Nephron (organoid): ENCODE results near the gene ZNF787.
A peak's percentile ranks its signal among the peaks of the same experiment; 100 is the strongest.

Source experiments
- H3K27ac Mint-ChIP-seq, 3 experiments: 2 replicates each; pipeline ENCODE4 v1.8.0; 2020; ENCODE audit warnings: mixed read lengths in 3 of 3, mild to moderate bottlenecking in 2 of 3, moderate library complexity in 1 of 3
- H3K27me3 Mint-ChIP-seq: 2 replicates; pipeline ENCODE4 v1.8.0; 2021; ENCODE audit warnings: low read depth, mild to moderate bottlenecking, moderate library complexity, mixed read lengths
- H3K36me3 Mint-ChIP-seq: 2 replicates; pipeline ENCODE4 v1.8.0; 2020; ENCODE audit warnings: low read depth, mixed read lengths
- H3K4me1 Mint-ChIP-seq: 2 replicates; pipeline ENCODE4 v1.8.0; 2020; ENCODE audit warnings: mixed read lengths
- H3K4me3 Mint-ChIP-seq, 3 experiments: 2 replicates each; pipeline ENCODE4 v1.8.0; 2020; ENCODE audit warnings: mild to moderate bottlenecking in 3 of 3, mixed read lengths in 3 of 3, moderate library complexity in 2 of 3
- H3K9me3 Mint-ChIP-seq: 2 replicates; pipeline ENCODE4 v1.8.0; 2020; ENCODE audit warnings: mixed read lengths
- TF ChIP-seq, protein P1 (sequence below), 3 experiments: fragments of 200-600 bp; sonication (generic); IDR thresholded peaks; one replicate each; pipeline ENCODE4 v1.5.0; 2021; ENCODE audit warnings: antibody characterized with exemption in 3 of 3; ENCODE audit not compliant: unreplicated experiment in 3 of 3

ZNF787 gene

DNA sequence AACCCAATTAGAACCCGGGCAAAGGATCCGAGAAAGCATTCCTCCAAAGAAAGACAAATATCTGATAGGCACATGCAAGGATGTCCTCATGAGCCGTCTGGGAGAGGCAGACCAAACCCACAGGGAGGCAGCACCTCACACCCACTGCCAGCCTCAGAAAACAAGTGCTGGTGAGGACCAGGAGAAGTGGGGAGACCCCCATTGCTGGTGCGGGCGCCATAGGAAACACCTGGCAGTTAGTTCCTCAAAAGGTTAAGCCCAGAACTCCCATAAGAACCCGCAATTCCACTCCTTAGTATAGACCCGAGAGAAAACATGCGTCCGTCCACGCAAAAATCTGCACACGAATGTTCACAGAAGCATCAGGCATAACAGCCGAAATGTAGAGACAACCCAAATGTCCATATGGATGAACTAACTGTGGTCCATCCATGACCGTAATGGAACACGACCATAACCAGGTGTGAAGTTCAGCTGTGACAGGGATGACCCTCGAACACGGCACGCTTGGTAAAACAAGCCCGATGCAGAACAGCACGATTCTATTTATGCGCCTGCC lies 7.9 kb downstream of the ZNF787 start:
- H3K27ac Mint-ChIP-seq: peak overlapping the region; percentile 86 to 97 (median 97)
- TF ChIP-seq, protein P1, sequence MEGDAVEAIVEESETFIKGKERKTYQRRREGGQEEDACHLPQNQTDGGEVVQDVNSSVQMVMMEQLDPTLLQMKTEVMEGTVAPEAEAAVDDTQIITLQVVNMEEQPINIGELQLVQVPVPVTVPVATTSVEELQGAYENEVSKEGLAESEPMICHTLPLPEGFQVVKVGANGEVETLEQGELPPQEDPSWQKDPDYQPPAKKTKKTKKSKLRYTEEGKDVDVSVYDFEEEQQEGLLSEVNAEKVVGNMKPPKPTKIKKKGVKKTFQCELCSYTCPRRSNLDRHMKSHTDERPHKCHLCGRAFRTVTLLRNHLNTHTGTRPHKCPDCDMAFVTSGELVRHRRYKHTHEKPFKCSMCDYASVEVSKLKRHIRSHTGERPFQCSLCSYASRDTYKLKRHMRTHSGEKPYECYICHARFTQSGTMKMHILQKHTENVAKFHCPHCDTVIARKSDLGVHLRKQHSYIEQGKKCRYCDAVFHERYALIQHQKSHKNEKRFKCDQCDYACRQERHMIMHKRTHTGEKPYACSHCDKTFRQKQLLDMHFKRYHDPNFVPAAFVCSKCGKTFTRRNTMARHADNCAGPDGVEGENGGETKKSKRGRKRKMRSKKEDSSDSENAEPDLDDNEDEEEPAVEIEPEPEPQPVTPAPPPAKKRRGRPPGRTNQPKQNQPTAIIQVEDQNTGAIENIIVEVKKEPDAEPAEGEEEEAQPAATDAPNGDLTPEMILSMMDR (IDR thresholded peaks at IDR 0.05; ENCODE audit: unreplicated experiment in 3 of 3): no peak
- no peaks in the 10 kb centered on the region for H3K27me3 Mint-ChIP-seq
- peaks cover 3% of the 10 kb centered on the region for H3K36me3 Mint-ChIP-seq
- no peaks in the 10 kb centered on the region for H3K9me3 Mint-ChIP-seq
- H3K4me3 Mint-ChIP-seq: peak overlapping the region; percentile 9 to 60 (median 23)
- peaks cover 72% of the 10 kb centered on the region for H3K4me1 Mint-ChIP-seq

DNA sequence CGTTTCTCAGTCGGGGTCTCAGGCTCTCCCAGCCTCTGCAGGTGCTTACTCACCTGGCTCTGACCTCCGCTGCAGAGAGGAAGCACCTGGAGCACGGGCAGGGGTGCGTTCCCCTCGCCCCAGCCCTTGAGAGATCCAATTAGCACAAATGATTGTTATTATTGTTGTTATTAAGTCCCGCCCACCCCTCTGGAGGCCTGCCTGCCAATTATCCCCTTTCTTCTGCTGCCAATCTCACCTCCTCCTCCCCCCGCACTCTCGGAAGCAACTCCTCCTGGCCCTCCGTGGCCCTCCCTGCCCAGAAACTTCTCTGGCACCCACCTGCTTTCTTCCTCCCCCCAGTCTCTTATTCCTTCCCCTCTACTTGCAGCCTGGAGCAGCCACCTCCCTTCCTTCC lies 8.8 kb downstream of the ZNF787 start:
- peak overlapping the region in 2 of 3 experiments; percentile 31 to 51 for H3K4me3 Mint-ChIP-seq
- H3K27me3 Mint-ChIP-seq: no peaks in the 10 kb centered on the region
- H3K27ac Mint-ChIP-seq: peak overlapping the region; percentile 86 to 97 (median 97)
- H3K9me3 Mint-ChIP-seq: no peaks in the 10 kb centered on the region
- TF ChIP-seq, protein P1 (IDR thresholded peaks at IDR 0.05; ENCODE audit: unreplicated experiment in 3 of 3): no peak
- H3K4me1 Mint-ChIP-seq: peaks cover 69% of the 10 kb centered on the region
- peaks cover 3% of the 10 kb centered on the region for H3K36me3 Mint-ChIP-seq

DNA sequence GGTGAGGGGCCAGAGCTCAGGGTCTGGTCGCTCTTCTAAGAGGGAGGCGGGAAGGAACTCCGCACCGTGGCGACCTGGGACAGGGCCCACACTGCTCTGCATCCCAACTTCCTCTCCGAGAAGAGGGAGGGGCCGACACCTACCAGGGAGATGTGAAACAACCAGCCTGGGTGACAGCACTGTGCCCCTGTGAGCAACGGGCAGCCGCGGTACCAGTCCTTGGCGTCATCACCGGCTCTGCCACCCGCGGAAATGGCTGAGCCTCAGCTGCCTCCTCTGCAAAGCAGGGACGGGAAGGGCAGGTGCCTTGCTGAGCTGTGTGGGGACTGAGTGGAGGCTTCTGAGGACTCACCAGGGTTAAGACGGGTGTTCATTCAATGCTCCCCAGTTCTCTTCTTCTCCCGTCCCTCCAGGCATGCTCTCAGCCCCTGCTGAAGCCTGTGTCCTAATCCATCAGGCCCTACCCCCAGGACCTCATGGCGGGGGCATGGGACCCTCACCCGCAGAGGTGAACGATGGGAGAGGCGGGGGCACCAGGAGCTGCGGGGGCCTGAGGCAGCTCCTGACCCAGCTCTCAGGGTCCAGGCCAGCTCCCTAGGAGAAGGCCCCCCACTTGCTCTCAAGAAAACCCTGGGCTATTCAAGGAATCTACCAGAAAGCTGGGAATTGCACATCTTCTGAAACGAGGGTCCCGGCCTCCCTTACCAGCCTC lies 9.3 kb downstream of the ZNF787 start:
- Mint-ChIP-seq H3K27ac (peak overlapping the region; percentile 86 to 97 (median 97)), H3K9me3 (no peaks in the 10 kb centered on the region), H3K4me1 (peaks cover 66% of the 10 kb centered on the region), H3K36me3 (peaks cover 5% of the 10 kb centered on the region), H3K27me3 (no peaks in the 10 kb centered on the region), H3K4me3 (no peak overlapping the region)
- TF ChIP-seq, protein P1 (IDR thresholded peaks at IDR 0.05; ENCODE audit: unreplicated experiment in 3 of 3): no peak

DNA sequence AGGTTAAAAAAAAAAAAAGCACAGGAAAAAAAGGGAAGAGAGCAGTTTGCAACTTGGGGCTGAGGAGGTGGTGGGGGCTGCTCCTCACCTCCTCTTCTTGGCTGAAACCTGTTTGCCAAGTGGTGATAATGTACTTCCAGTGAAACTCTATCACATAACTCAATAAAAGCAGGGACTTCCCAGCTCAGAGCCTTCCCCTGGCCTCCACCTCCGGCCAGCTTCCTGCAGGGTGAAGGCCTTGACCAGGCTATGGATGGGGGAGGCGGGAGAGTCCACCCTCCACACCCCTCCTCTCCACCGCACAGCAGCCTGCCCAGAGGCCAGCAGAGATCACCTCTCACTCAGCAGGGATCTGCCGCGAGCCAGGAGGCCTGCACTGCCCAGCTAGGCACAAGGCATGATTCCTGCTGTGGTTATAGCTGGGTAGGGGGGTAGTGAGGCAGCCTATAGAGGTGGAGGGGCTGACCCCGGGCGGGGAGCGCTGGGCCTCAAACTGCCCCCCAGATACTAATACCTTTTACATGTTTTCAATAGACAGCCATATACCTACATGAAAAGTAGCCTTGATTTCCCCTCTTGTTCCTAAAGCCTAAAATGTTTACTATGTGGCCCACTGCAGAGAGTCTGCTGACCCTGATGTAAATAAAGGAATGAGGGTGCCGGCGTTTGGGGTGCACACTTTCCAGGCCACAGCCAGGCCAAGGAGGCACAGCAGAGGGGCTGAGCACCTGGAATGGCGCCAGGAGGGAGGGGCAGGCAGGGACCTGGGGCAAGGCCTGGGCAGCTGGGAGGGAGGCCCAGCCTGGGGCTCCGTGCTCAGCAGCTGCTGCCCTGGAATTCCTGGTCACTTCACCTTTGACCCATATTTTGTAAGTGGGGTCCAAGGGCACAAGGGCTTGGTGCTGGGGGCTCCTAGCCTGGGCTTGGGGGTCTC lies 10.3 kb downstream of the ZNF787 start:
- Mint-ChIP-seq H3K4me3 (peak overlapping the region; percentile 44 to 76 (median 66)), H3K27ac (peak overlapping the region; percentile 97), H3K36me3 (peaks cover 5% of the 10 kb centered on the region), H3K27me3 (no peaks in the 10 kb centered on the region), H3K9me3 (no peaks in the 10 kb centered on the region), H3K4me1 (peaks cover 68% of the 10 kb centered on the region)
- TF ChIP-seq, protein P1 (IDR thresholded peaks at IDR 0.05; ENCODE audit: unreplicated experiment in 3 of 3): no peak

DNA sequence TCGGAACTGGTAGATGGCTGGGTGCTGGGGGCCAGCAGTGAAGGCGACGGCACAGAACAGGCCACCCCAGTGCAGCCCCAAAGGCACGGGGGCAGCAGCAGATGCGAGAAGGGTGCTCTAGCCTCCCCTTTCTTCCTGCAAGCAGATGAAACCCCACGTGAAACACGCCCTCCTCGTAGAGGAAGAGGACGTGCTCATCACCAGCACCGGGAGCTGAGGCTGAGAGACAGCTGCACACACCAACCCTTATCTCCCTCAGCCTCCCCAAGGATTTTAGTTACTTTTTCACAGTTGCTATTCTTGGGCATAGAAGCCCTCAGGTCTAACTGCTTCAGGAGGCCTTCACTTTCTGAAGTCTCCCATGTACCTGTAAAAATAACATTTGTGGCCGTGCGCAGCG lies 11.9 kb downstream of the ZNF787 start:
- H3K4me1 Mint-ChIP-seq: peaks cover 66% of the 10 kb centered on the region
- peak overlapping the region; percentile 53 to 80 (median 78) for H3K4me3 Mint-ChIP-seq
- no peaks in the 10 kb centered on the region for H3K9me3 Mint-ChIP-seq
- H3K27me3 Mint-ChIP-seq: no peaks in the 10 kb centered on the region
- H3K27ac Mint-ChIP-seq: peak overlapping the region; percentile 97
- TF ChIP-seq, protein P1 (IDR thresholded peaks at IDR 0.05; ENCODE audit: unreplicated experiment in 3 of 3): no peak
- H3K36me3 Mint-ChIP-seq: peaks cover 5% of the 10 kb centered on the region
